Measurements from ENCODE around the gene SYPL2. TPM values are rescaled to one million over a fixed set of nuclear protein-coding genes. Genes with fewer than 3 reads are reported as not detected.
A peak's percentile ranks its signal among the peaks of the same experiment; 100 is the strongest.
"Not testable (repeated sequence)": the region's sequence is repeated elsewhere in the genome, so short reads cannot be mapped to it uniquely, and the experiment has no call there.

SYPL2 gene
- total RNA-seq, 1 experiment from 2014 or later: not detected

DNA sequence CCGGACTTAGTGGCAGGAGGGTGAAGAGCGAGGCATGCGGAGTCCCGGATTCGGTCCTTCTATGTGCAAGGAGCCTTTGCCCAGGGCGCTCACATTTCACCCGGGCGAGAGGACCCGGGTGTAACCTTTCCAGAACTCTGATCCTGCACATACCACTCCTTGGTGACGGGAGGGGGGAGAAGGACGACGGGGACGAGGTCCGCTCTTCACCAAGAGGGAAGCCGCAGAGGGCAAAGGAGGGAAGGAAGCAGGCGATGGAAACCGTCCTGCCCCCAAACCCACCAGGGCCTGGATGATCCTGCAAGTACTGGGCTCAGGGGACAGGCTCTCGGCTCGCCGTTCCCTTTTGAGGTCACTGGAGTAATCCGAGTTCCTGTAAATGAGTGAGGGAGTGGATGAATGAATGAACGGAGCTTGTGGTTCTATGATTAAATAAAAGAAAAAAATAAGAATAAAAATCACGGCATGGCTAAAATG is 993 bp downstream of the SYPL2 start:
- in situ Hi-C loops (cut with HindIII; ENCODE audit: low pct_unique_long_range_greater_than_20kb, low sequenced_read_pairs): no loop called here

DNA sequence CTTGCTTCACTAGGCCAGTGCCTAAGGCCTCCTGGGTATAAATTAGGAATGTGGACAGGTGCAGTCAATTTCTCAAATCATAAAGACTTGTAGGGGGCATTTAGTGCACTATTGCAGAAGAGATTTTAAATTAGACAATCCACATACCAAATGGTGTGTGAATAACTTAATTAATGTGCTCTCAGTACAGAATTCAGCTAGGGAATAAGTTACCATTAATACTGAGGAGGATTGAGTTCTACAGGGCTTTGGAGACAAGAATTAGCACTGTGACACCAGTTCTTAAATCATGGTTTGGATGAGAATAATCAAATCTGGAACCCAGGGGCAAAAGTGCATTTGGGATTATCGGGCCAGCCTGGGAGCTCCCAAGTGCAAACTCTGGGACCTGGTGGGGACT is 1.7 kb downstream of the SYPL2 start:
- in situ Hi-C loops (cut with HindIII; ENCODE audit: low pct_unique_long_range_greater_than_20kb, low sequenced_read_pairs): no loop called here
- DNase-seq (ENCODE audit: low read depth): no peak

More for the DNA sequence above, 993 bp downstream of the SYPL2 start:
- DNase-seq (ENCODE audit: low read depth): no peak

DNA sequence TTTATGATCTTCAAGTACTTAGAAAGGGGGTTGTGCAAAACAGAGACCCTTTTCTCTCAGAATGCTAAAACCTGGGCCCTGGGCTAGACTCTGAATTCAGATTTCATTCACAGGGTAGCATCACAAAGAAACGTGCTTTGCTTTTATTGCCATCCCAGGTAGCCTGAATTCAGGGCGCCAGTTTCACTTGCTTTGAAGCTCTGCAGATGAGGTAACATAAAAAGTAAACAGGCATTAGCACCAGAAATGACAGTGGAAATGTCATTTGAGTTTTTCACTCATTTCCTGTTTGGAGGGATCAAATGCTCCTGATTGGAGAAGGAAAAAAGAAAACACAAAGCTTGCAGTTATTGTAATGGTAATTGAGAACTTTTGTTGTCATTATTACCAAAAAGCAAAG is 2.6 kb downstream of the SYPL2 start:
- in situ Hi-C loops (cut with HindIII; ENCODE audit: low pct_unique_long_range_greater_than_20kb, low sequenced_read_pairs): no loop called here
- no peak for DNase-seq (ENCODE audit: low read depth)

DNA sequence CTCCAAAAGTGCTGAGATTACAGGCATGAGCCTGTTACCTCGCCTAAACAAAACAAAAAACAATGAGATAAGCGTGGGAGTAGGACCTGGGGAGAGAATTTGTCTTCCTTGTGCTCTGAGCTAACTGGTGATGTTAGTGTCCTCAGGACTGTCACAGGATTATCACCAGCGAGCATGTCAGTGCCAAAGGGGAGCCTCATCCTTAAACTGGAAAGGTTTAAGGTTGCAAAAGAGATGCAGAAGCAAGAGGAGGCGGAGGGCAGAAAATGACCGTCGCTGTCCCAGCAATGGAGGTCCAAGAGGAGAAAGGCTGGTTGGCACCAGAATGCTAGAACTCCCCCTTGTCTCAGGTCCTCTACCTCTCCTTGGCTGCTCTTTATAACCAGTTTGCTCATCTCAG is 3.9 kb downstream of the SYPL2 start:
- in situ Hi-C loops (cut with HindIII; ENCODE audit: low pct_unique_long_range_greater_than_20kb, low sequenced_read_pairs): no loop called here
- no peak for DNase-seq (ENCODE audit: low read depth)

DNA sequence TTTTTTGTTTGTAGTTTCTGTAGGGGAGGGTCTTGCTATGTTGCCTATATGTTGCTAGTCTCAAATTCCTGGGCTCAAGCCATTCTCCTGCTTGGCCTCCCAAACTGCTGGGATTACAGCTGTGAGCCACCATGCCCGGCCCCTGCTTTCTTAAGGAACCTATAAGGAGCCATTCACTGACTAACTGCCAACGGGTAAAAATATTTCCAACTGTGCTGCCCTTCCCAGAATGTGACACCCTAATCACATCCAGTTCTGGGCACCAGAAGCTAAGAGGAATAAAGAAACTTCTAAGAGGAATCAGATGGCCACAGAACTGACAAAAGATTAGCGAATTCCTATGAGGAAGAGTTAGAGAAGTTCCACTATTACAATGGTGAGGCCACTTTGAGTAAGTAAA is 6.4 kb downstream of the SYPL2 start:
- no peak for DNase-seq (ENCODE audit: low read depth)
- in situ Hi-C loops (cut with HindIII; ENCODE audit: low pct_unique_long_range_greater_than_20kb, low sequenced_read_pairs): no loop called here

DNA sequence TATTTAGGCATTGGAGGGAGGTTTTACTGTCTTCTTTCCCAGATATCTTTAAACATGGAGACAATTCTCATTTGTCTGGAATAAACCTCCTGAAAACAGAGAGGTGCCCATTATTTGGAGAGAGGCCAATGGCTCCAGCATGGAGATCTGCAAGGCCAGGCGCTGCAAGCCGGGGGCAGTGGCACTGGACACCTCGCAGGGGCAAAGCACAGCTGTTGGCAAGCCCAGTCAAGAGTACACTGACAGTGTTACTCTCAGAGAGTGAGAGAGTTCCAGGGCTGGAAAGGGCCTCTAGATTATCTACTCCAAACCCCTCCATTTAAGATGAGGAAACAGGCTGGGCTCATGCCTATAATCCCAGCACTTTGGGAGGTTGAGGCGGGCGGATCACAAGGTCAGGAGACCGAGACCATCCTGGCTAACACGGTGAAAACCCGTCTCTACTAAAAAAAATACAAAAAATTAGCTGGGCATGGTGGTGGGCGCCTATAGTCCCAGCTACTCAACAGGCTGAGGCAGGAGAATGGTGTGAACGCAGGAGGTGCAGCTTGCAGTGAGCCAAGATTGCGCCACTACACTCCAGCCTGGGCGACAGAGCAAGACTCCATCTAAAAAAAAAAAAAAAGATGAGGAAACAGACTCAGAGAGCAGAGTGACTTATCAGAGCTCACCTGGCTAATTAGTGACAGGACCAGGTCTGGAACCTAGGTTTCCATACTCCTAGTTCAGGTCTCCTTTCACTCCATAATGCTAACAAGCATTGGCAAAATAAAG is 7.1 kb downstream of the SYPL2 start:
- DNase-seq (ENCODE audit: low read depth); in situ Hi-C loops (cut with HindIII; ENCODE audit: low pct_unique_long_range_greater_than_20kb, low sequenced_read_pairs): not testable (repeated sequence)

DNA sequence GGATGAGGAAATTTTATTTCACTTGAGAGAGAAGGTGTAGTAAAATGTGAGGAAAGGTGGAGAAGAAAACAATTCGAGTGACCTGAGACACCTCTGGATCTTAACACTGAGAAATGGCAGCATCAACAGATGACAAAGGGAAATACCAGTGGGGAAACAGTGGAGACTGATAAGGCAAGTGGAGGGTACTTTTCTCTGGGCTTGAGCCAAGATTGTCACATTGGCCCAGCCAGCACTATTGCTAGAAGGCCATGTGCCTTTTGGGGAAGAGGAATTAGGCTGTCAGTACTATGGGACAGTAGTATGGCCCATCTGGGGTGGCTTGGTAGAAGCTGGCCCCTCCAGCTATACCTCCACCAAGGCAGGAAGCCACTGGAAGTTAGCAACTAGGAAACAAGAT is 8.4 kb downstream of the SYPL2 start:
- in situ Hi-C loops (cut with HindIII; ENCODE audit: low pct_unique_long_range_greater_than_20kb, low sequenced_read_pairs): no loop called here

DNA sequence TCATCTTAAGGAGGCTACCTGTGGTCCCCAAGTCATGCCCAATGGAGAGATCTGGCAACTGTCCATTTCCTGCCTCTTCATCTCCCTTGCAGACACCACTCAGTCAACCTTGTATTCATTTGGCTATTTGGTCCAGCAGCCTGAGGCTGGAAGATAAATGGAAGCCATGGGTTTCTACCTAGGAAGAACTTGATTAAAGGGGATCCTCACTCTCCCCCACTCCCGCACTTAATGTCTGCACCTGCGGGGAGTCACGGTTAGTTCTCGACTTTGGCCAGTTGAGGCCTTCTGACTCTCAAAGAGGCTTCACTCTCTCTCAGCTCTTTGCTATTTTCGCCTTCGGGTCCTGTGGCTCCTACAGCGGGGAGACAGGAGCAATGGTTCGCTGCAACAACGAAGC is 8.9 kb downstream of the SYPL2 start:
- in situ Hi-C loops (cut with HindIII; ENCODE audit: low pct_unique_long_range_greater_than_20kb, low sequenced_read_pairs): no loop called here
- no peak for DNase-seq (ENCODE audit: low read depth)

More for the DNA sequence above, 8.4 kb downstream of the SYPL2 start:
- DNase-seq (ENCODE audit: low read depth): no peak

DNA sequence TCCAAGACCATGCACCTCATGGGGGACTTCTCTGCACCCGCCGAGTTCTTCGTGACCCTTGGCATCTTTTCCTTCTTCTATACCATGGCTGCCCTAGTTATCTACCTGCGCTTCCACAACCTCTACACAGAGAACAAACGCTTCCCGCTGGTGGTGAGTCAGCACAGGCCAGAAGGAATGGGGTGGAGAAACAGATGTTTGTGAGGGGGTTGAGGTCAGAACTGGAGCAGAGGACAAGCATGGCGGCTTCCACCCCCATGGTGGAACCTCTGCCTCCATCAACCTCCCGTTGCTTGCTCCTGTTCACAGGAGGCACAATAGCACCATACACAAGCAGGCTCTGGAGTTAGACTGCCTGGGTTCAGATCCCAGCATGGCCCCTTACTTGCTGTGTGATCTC is 10.5 kb downstream of the SYPL2 start:
- in situ Hi-C loops (cut with HindIII; ENCODE audit: low pct_unique_long_range_greater_than_20kb, low sequenced_read_pairs): no loop called here
- DNase-seq (ENCODE audit: low read depth): no peak

DNA sequence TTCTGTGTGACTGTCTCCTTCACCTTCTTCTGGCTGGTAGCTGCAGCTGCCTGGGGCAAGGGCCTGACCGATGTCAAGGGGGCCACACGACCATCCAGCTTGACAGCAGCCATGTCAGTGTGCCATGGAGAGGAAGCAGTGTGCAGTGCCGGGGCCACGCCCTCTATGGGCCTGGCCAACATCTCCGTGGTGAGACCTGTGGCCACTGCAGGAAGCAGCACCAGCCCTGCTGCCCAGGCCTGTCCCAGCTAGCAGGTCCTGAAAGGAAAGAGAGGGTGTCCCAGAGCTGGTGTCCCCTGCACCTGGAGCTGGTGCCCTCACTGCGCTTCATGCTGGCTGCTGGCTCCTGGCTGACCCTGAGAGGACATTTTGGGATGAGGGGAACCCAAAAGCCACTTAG is 11.5 kb downstream of the SYPL2 start:
- DNase-seq (ENCODE audit: low read depth): no peak
- in situ Hi-C loops (cut with HindIII; ENCODE audit: low pct_unique_long_range_greater_than_20kb, low sequenced_read_pairs): no loop called here

DNA sequence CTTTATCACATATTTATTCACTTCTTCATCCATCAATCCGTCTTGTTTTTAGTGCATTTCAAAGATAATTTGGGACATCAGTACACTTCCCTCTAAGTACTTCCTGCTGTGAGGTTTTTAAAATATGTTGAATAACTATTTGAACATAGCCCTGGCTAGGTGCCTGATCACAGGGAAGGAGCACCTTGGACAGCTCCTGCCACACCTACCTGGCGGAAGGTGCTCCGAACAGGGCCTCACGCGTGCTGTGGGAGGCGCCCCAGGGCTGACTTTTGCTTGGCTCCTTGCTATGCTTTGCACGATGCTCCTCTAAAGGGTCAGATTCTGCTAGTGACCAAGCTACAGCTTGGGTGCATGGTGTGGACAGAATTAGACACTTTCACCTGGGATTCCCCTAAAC is 12.5 kb downstream of the SYPL2 start:
- in situ Hi-C loops (cut with HindIII; ENCODE audit: low pct_unique_long_range_greater_than_20kb, low sequenced_read_pairs): no loop called here
- DNase-seq (ENCODE audit: low read depth): no peak

DNA sequence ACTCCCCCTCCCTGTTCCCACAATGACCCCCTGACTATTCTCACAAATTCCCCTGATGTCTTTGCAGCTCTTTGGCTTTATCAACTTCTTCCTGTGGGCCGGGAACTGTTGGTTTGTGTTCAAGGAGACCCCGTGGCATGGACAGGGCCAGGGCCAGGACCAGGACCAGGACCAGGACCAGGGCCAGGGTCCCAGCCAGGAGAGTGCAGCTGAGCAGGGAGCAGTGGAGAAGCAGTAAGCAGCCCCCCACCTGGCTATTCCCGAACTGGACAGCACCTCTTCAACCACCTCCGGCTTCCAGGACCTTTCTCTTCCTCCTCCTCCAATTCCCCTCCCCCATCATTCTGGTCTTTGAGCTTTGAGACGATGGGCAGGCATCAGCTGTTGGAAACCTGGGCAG is 13.0 kb downstream of the SYPL2 start:
- DNase-seq (ENCODE audit: low read depth): no peak
- in situ Hi-C loops (cut with HindIII; ENCODE audit: low pct_unique_long_range_greater_than_20kb, low sequenced_read_pairs): no loop called here

DNA sequence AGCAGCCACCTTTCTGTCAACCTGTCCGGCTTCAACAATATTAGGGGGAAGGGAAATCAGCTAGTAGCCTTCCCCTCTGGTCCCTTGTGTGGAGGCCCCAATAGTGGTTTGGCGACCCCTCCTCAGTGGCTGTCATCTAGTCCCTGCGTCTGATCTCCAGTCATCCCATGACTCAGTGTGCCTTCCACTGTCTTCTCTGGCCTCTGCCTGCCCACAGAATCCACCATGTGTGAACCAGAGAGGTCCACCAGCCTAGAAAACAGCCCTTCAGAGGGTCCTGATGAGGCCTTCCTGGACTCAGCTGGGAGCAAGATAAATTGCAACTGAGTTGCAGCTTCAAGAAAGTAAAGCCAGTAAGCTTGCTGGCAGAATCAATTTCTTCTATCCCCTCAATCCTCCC is 13.6 kb downstream of the SYPL2 start:
- in situ Hi-C loops (cut with HindIII; ENCODE audit: low pct_unique_long_range_greater_than_20kb, low sequenced_read_pairs): no loop called here
- DNase-seq (ENCODE audit: low read depth): no peak

DNA sequence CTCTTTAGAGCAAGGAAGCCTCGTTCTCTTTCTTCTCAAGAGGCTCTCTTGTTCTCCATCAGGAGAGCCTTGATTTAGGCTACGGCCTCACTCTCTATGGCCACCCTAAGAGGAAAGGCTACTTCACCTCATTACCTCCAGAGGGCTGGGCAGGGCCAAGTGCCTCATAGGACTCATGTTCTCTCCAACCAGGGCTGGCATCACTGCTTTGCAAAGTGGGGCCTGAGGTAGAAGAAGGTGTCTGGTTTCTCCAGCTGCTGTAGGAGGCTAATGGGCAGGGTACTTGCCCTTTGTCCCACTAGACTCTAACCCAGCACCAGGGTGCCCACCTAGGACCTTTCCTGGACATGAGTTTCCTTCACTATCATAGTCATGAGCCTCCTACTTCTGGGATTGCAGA is 15.3 kb downstream of the SYPL2 start:
- in situ Hi-C loops (cut with HindIII; ENCODE audit: low pct_unique_long_range_greater_than_20kb, low sequenced_read_pairs): no loop called here
- DNase-seq (ENCODE audit: low read depth): no peak

DNA sequence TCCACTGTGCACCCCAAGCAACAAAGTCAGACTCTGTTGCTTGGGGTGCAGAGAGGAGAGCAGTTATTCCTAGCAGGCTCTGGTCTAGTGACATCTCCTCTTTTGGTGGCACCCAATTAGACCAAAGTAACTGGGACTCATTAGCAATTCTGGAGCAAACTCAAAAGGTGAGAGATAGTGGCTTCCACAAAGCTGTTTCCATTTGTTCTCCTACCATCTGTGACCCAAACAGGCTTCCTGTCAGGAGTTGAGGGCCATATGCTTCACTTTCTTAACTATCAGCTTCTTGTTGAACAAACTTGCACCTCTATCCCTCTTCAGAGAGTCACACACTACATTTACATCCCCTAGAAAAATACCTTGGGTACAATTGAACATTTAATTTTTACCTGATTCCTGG is 15.9 kb downstream of the SYPL2 start:
- in situ Hi-C loops (cut with HindIII; ENCODE audit: low pct_unique_long_range_greater_than_20kb, low sequenced_read_pairs): no loop called here
- DNase-seq (ENCODE audit: low read depth): no peak

DNA sequence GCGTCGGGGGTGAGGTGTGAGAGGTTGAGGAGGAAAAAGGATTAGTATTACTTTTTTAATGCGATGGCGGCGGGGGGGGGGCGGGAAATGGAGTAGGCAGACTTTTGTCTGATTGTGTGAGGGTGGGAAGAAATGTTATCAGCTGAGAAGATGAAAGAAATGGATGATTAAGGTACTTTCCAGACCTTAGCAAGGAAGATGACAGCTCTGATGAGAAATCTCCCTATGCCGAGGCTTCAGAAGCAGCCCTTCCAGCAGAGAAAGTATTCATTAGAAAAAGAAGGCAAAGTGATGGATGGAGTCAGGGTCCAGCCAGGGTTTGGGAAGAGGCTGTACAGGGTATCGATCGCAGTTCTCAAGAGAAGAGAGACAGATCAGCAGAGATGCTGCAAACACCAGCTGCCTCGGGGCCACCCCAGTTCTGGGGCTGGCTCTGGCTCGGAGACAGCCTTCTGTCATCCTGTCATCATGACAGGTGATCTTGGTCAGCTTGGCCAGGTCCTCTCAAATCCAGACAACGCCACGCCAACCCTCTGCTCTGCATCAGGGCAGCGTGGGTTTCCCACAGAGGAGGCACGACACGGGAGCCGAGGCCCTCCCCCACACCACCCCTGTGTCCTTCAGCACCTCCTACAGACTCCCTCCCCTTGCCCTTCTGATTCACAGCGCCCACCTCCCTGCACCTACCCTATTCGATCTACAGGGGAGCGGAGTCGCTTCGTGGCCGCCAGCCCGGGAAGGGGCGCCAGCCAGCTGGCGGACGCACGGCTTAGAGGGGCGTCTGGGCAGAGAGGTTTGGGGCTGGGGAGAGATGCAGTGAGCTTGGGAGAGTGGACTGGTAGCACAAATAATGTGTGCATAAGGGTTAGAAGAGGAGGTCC is 16.7 kb downstream of the SYPL2 start:
- in situ Hi-C loops (cut with HindIII; ENCODE audit: low pct_unique_long_range_greater_than_20kb, low sequenced_read_pairs): no loop called here
- no peak for DNase-seq (ENCODE audit: low read depth)

DNA sequence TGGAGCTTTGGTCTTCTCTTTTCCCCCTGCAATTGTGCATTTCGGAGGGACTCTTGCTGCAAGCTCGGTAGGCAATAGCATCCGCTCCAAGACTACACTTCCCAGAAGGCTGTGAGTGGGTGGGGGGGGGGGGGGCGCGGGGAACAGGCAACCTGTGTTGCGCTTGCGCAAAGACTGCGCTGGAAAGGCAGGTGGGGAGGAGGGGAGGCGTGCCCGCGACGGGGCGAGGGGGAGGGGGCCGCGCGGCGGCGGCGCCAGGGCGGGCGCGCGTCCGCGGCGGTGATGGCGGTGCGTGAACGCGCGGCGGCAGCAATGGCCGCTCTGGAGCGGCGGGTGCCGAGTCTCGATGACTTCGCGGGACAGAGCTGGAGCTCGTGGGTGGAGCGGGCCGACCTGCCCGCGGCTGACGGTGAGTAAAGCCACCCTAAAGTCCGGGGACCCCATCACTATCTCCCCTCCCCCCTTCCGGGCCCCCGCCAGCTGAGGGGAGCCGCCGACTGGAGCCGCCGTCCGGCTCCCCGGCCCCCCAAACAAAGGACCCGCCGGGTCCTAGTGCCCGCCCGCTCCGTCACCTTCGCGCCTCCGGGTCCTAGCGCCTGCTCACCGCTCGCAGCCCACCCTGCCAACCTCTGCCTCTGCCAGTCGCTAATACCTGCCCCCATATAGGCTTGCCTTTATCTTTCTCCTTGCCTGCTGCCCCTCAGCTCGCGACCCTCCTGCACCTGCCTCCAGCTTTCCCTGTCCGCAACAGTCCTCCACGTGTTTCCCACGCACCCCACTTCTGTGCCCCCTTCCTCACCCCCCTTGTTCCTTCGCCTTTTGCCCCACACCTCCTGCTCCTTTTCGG is 17.5 kb downstream of the SYPL2 start, which contains the start of gene ATXN7L2:
Gene ATXN7L2 (plus strand): TSS at position 234 of the 847 bp plus-strand sequence. CDS start 49 bp downstream, at position 283.
- in situ Hi-C loops (cut with HindIII; ENCODE audit: low pct_unique_long_range_greater_than_20kb, low sequenced_read_pairs): no loop called here
- DNase-seq (ENCODE audit: low read depth): peak; percentile 69

DNA sequence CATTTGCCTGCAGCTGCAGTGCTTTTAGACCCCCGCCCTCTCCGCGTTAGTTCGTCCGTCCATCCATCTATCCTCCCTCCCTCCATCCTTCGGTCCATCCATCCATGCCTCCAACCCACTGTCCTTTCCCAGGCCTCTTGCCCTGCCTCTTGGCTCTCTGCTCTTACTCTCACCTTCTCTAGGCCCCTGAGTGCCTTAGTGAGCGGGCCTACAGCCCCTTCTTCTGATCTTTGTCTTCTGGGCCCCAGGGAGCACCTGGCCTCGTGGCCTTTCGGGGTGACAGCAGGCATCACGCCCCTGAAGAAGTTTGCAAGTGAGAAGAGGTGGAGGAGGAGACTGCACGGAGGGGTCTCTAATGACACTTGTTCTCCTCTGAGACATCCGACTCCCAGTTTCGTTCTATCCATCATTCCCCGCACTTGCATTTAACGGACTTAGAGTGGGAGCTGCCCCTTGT is 18.2 kb downstream of the SYPL2 start:
- in situ Hi-C loops (cut with HindIII; ENCODE audit: low pct_unique_long_range_greater_than_20kb, low sequenced_read_pairs): no loop called here
- no peak for DNase-seq (ENCODE audit: low read depth)
